Astrocyte (in vitro differentiated cells and primary cell): Measurements from ENCODE around the gene TAL2. TPM values are rescaled to one million over a fixed set of nuclear protein-coding genes. Genes with fewer than 3 reads are reported as not detected.

ENCODE experiments used
- DNase-seq: peaks from one replicate; pipeline ENCODE4 v3.0.0-alpha.2; 2010; ENCODE audit warnings: low read depth
- FAIRE-seq: peaks from 2 replicates; lab custom pipeline; 2011; peaks lifted over from hg19 to GRCh38; lab: Jason Lieb, UNC
- H2AFZ ChIP-seq: 2 replicates; pipeline ENCODE4 v1.6.0; 2012; ENCODE audit warnings: low read depth, low read length, inconsistent platforms
- H3K27ac ChIP-seq: 2 replicates; pipeline ENCODE4 v1.5.1; 2011; ENCODE audit warnings: low read depth, low read length, inconsistent platforms
- H3K27me3 ChIP-seq: 2 replicates; pipeline ENCODE4 v1.6.0; 2011; ENCODE audit warnings: low read length, inconsistent platforms; ENCODE audit not compliant: insufficient read depth
- H3K36me3 ChIP-seq: 2 replicates; pipeline ENCODE4 v1.5.1; 2011; ENCODE audit warnings: low read length, inconsistent platforms; ENCODE audit not compliant: insufficient read depth
- H3K4me1 ChIP-seq: 2 replicates; pipeline ENCODE4 v1.5.1; 2011; ENCODE audit warnings: low read length, inconsistent platforms; ENCODE audit not compliant: insufficient read depth
- H3K4me2 ChIP-seq: 2 replicates; pipeline ENCODE4 v1.6.0; 2012; ENCODE audit warnings: low read length, inconsistent platforms
- H3K4me3 ChIP-seq: 2 replicates; pipeline ENCODE4 v1.5.1; 2011; ENCODE audit warnings: low read depth, mild to moderate bottlenecking, low read length, inconsistent platforms; ENCODE audit not compliant: insufficient read depth
- H3K79me2 ChIP-seq: 2 replicates; pipeline ENCODE4 v1.6.0; 2012; ENCODE audit warnings: mild to moderate bottlenecking, low read length, inconsistent platforms; ENCODE audit not compliant: insufficient read depth
- H3K9ac ChIP-seq: 2 replicates; pipeline ENCODE4 v1.6.0; 2012; ENCODE audit warnings: mild to moderate bottlenecking, low read length, inconsistent platforms
- H3K9me3 ChIP-seq: 2 replicates; pipeline ENCODE4 v1.5.1; 2012; ENCODE audit warnings: low read depth, mild to moderate bottlenecking, low read length, inconsistent platforms; ENCODE audit not compliant: insufficient read depth
- H4K20me1 ChIP-seq: 2 replicates; pipeline ENCODE4 v1.6.0; 2012; ENCODE audit warnings: low read length, inconsistent platforms; ENCODE audit not compliant: insufficient read depth
- H3K27ac Mint-ChIP-seq: one replicate; pipeline ENCODE4 v1.8.0; 2021; ENCODE audit warnings: mild to moderate bottlenecking, mixed read lengths; ENCODE audit not compliant: unreplicated experiment
- H3K27me3 Mint-ChIP-seq: one replicate; pipeline ENCODE4 v1.8.0; 2021; ENCODE audit warnings: low read depth, mixed read lengths; ENCODE audit not compliant: unreplicated experiment
- H3K36me3 Mint-ChIP-seq: one replicate; pipeline ENCODE4 v1.8.0; 2021; ENCODE audit warnings: low read depth, mixed read lengths; ENCODE audit not compliant: unreplicated experiment
- H3K4me1 Mint-ChIP-seq: one replicate; pipeline ENCODE4 v1.8.0; 2021; ENCODE audit warnings: low read depth, mixed read lengths; ENCODE audit not compliant: unreplicated experiment
- H3K4me3 Mint-ChIP-seq: one replicate; pipeline ENCODE4 v1.8.0; 2021; ENCODE audit warnings: mild to moderate bottlenecking, moderate library complexity, mixed read lengths; ENCODE audit not compliant: unreplicated experiment
- H3K9me3 Mint-ChIP-seq: one replicate; pipeline ENCODE4 v1.8.0; 2021; ENCODE audit warnings: mild to moderate bottlenecking, mixed read lengths; ENCODE audit not compliant: unreplicated experiment
- CTCF ChIP-seq: IDR thresholded peaks from 2 replicates; pipeline ENCODE4 v1.5.1; 2011; ENCODE audit warnings: low read depth, mild to moderate bottlenecking, inconsistent platforms, low read length, moderate library complexity; ENCODE audit not compliant: insufficient read depth
- EZH2 ChIP-seq: IDR thresholded peaks from 2 replicates; pipeline ENCODE4 v1.6.1; 2012; ENCODE audit warnings: mild to moderate bottlenecking, low read length, inconsistent platforms; ENCODE audit not compliant: insufficient read depth
- total RNA-seq: library from RNA; stranded (reverse); gene quantifications from 2 replicates; pipeline ENCODE4 v1.2.1, GENCODE V29; 2021

The TAL2 gene
- total RNA-seq, 1 donor from 2014 or later, result not detected

GRCh38 chr9:105656131-105656921 lies 5.9 kb upstream of the TAL2 start:
- H3K4me1 ChIP-seq, result peaks cover 5% of the 10 kb centered on the region
- no peak for DNase-seq
- H3K4me3 Mint-ChIP-seq, result peak overlapping the region; percentile 76
- FAIRE-seq, result no peak
- H3K9ac ChIP-seq, result peak overlapping the region; percentile 59
- no peak overlapping the region for H3K27ac ChIP-seq
- no peaks in the 10 kb centered on the region for H3K36me3 Mint-ChIP-seq
- H4K20me1 ChIP-seq, result no peaks in the 10 kb centered on the region
- H3K79me2 ChIP-seq, result no peaks in the 10 kb centered on the region
- peak overlapping the region; percentile 90 for H3K4me2 ChIP-seq
- H3K36me3 ChIP-seq, result no peaks in the 10 kb centered on the region
- peaks cover 37% of the 10 kb centered on the region for H3K27me3 Mint-ChIP-seq
- H3K27me3 ChIP-seq, result peaks cover 11% of the 10 kb centered on the region
- H3K4me3 ChIP-seq, result peak overlapping the region; percentile 57
- peak overlapping the region; percentile 81 for H2AFZ ChIP-seq
- H3K27ac Mint-ChIP-seq, result peak overlapping the region; percentile 11
- peaks cover 5% of the 10 kb centered on the region for H3K9me3 Mint-ChIP-seq
- H3K4me1 Mint-ChIP-seq, result no peaks in the 10 kb centered on the region
- no peak for TF ChIP-seq CTCF
- TF ChIP-seq EZH2, result peak; percentile 60
- no peaks in the 10 kb centered on the region for H3K9me3 ChIP-seq

GRCh38 chr9:105658351-105658750 lies 3.9 kb upstream of the TAL2 start:
- Mint-ChIP-seq H3K4me1 (no peaks in the 10 kb centered on the region), H3K27me3 (peaks cover 37% of the 10 kb centered on the region), H3K9me3 (peaks cover 1% of the 10 kb centered on the region), H3K27ac (no peak overlapping the region), H3K4me3 (no peak overlapping the region), H3K36me3 (no peaks in the 10 kb centered on the region)
- Histone ChIP-seq H3K4me1 (peaks cover 5% of the 10 kb centered on the region), H4K20me1 (no peaks in the 10 kb centered on the region), H3K4me3 (no peak overlapping the region), H3K9ac (no peak overlapping the region), H3K9me3 (no peaks in the 10 kb centered on the region), H3K27ac (no peak overlapping the region), H2AFZ (no peak overlapping the region), H3K27me3 (peaks cover 11% of the 10 kb centered on the region), H3K36me3 (no peaks in the 10 kb centered on the region), H3K79me2 (no peaks in the 10 kb centered on the region), H3K4me2 (no peak overlapping the region)
- TF ChIP-seq CTCF, result no peak
- no peak for TF ChIP-seq EZH2
- FAIRE-seq, result no peak
- DNase-seq, result no peak

- H3K79me2 ChIP-seq, result no peaks in the 10 kb centered on the region
- H3K9me3 Mint-ChIP-seq, result peaks cover 1% of the 10 kb centered on the region
- no peaks in the 10 kb centered on the region for H3K9me3 ChIP-seq
- no peak overlapping the region for H2AFZ ChIP-seq
- no peak overlapping the region for H3K4me3 Mint-ChIP-seq
- H3K27me3 Mint-ChIP-seq, result peaks cover 23% of the 10 kb centered on the region
- H3K36me3 ChIP-seq, result no peaks in the 10 kb centered on the region
- H3K4me1 Mint-ChIP-seq, result no peaks in the 10 kb centered on the region
- DNase-seq, result no peak
- H3K4me1 ChIP-seq, result peaks cover 5% of the 10 kb centered on the region
- H3K27me3 ChIP-seq, result peaks cover 6% of the 10 kb centered on the region
- no peak overlapping the region for H3K4me2 ChIP-seq
- no peak overlapping the region for H3K27ac Mint-ChIP-seq
- no peak overlapping the region for H3K4me3 ChIP-seq
- H3K36me3 Mint-ChIP-seq, result no peaks in the 10 kb centered on the region
- no peak for TF ChIP-seq EZH2
- H3K27ac ChIP-seq, result no peak overlapping the region
- FAIRE-seq, result no peak
- no peak overlapping the region for H3K9ac ChIP-seq
- no peaks in the 10 kb centered on the region for H4K20me1 ChIP-seq
Measured at GRCh38 chr9:105661011-105661410, 1.2 kb upstream of the TAL2 start.
